SK-N-SH treated with all-trans-retinoic acid at 6 μM for 48 hours (cell line): ENCODE results near the gene AGBL1.

Experiments used
- BACH2 ChIP-seq: fragments of 250-450 bp; sonication (Bioruptor Pico); IDR thresholded peaks from 2 replicates; pipeline ENCODE4 v1.9.0; 2021; ENCODE audit warnings: mild to moderate bottlenecking, borderline replicate concordance
- CSDC2 ChIP-seq: fragments of 250-450 bp; sonication (Bioruptor Pico); IDR thresholded peaks from 2 replicates; pipeline ENCODE4 v1.5.0; 2020; ENCODE audit warnings: mild to moderate bottlenecking, moderate library complexity
- TOX ChIP-seq: fragments of 250-450 bp; sonication (Bioruptor Pico); IDR thresholded peaks from 2 replicates; pipeline ENCODE4 v1.8.0; 2021; ENCODE audit warnings: mild to moderate bottlenecking, moderate library complexity, borderline replicate concordance

DNA sequence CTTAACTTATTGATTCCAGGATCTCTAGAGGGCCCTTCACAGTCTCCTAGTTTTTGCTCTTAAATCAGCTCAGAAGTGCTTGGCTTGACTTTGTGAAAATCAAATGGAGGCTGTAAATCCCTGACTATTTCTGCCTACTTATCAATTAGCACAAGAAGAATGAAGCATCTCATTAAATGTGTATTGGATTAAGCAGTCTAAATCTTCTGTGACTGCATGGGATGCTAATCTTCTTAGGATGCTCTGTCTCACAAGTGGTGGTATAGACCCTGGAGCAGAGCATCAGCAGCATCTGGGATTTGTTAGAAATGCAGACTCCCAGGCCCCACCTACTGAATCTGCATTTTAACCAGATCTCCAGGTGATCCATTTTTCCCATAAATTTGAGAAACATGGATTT, 488.7 kb downstream of the AGBL1 start:
- TF ChIP-seq BACH2 (no peak), CSDC2 (no peak), TOX (CRISPR knock-in tag) (no peak)
